Brain microvascular endothelial cell (primary cell): ENCODE measurements around the gene ZNF804B.
"Not testable (repeated sequence)": the region's sequence is repeated elsewhere in the genome, so short reads cannot be mapped to it uniquely, and the experiment has no call there.

Source experiments
- DNase-seq: peaks from one replicate; pipeline ENCODE4 v3.0.0-alpha.2; 2020
- H3K27ac ChIP-seq: fragments of 250-450 bp; sonication (Bioruptor Pico); 2 replicates; pipeline ENCODE4 v1.5.1; 2020; ENCODE audit warnings: mild to moderate bottlenecking, moderate library complexity
- H3K27me3 ChIP-seq: fragments of 250-450 bp; sonication (Bioruptor Pico); replicated peaks from 2 replicates; pipeline ENCODE4 v1.5.1; 2020; ENCODE audit warnings: mild to moderate bottlenecking
- H3K36me3 ChIP-seq: fragments of 250-450 bp; sonication (Bioruptor Pico); replicated peaks from 2 replicates; pipeline ENCODE4 v1.5.1; 2020; ENCODE audit warnings: mild to moderate bottlenecking
- H3K4me3 ChIP-seq: 2 replicates; pipeline ENCODE4 v1.5.1; 2011; ENCODE audit warnings: low read depth, mild to moderate bottlenecking, control low read depth, low read length, moderate library complexity
- CTCF ChIP-seq: IDR thresholded peaks from 2 replicates; pipeline ENCODE4 v1.5.1; 2011; ENCODE audit warnings: low read depth, mild to moderate bottlenecking, moderate library complexity, low read length, control low read depth, inconsistent platforms; ENCODE audit errors: missing control alignments
- in situ Hi-C: cut with HindIII; loops from 2 replicates; pipeline ENCODE4 v1.10.0; 2017; ENCODE audit warnings: low sequenced_read_pairs, low pct_ligation_motif_present

Gene ZNF804B

GRCh38 chr7:89200758-89201157, 441.3 kb downstream of the ZNF804B start:
- Histone ChIP-seq H3K36me3 (no peaks in the 10 kb centered on the region), H3K27me3 (no peaks in the 10 kb centered on the region), H3K27ac (no peak overlapping the region), H3K4me3 (no peak overlapping the region)
- no peak for TF ChIP-seq CTCF
- no peak for DNase-seq
- in situ Hi-C loops = no loop called here

- no peak for DNase-seq
- TF ChIP-seq CTCF = no peak
- no peak overlapping the region for H3K4me3 ChIP-seq
- H3K27me3 ChIP-seq = no peaks in the 10 kb centered on the region
- in situ Hi-C loops = no loop called here
- no peak overlapping the region for H3K27ac ChIP-seq
- no peaks in the 10 kb centered on the region for H3K36me3 ChIP-seq
Measured at GRCh38 chr7:89223900-89224395, 464.4 kb downstream of the ZNF804B start.

- in situ Hi-C loops, DNase-seq, H3K36me3 ChIP-seq, H3K27ac ChIP-seq, H3K27me3 ChIP-seq, H3K4me3 ChIP-seq: not testable (repeated sequence)
Measured at GRCh38 chr7:89228688-89229171, 469.2 kb downstream of the ZNF804B start.

GRCh38 chr7:89238156-89238555, 478.7 kb downstream of the ZNF804B start:
- no peak overlapping the region for H3K4me3 ChIP-seq
- no peaks in the 10 kb centered on the region for H3K27me3 ChIP-seq
- in situ Hi-C loops = no loop called here
- no peak for DNase-seq
- H3K36me3 ChIP-seq = no peaks in the 10 kb centered on the region
- H3K27ac ChIP-seq = no peak overlapping the region
- TF ChIP-seq CTCF = no peak

- no peak overlapping the region for H3K27ac ChIP-seq
- H3K36me3 ChIP-seq = no peaks in the 10 kb centered on the region
- no peak for DNase-seq
- H3K4me3 ChIP-seq = no peak overlapping the region
- in situ Hi-C loops = no loop called here
- no peaks in the 10 kb centered on the region for H3K27me3 ChIP-seq
- TF ChIP-seq CTCF = no peak
Measured at GRCh38 chr7:89246196-89246595, 486.7 kb downstream of the ZNF804B start.

- no peak overlapping the region for H3K27ac ChIP-seq
- no peak for DNase-seq
- H3K36me3 ChIP-seq = no peaks in the 10 kb centered on the region
- no peaks in the 10 kb centered on the region for H3K27me3 ChIP-seq
- TF ChIP-seq CTCF = no peak
- no peak overlapping the region for H3K4me3 ChIP-seq
- in situ Hi-C loops = no loop called here
Measured at GRCh38 chr7:89247207-89247606, 487.7 kb downstream of the ZNF804B start.
